ENCODE measurements around the gene ADGRV1. TPM values are rescaled to one million over a fixed set of nuclear protein-coding genes. Genes with fewer than 3 reads are reported as not detected.
A peak's percentile ranks its signal among the peaks of the same experiment; 100 is the strongest.

The ADGRV1 gene
- total RNA-seq, 1 experiment from 2014 or later: 64.8 TPM

- H3K23me2 ChIP-seq (ENCODE audit: insufficient read length, low read depth, low read length, poor library complexity, severe bottlenecking): no peaks in the 10 kb centered on the region
- Mint-ChIP-seq H3K27me3 (ENCODE audit: low read depth) (no peaks in the 10 kb centered on the region), H3K4me1 (peaks cover 0 to 5% of the 10 kb centered on the region in 2 experiments; a peak in 1 of 4 replicates), H3K27ac (peak overlapping the region in 2 of 3 experiments; percentile 22 to 32; a peak in 3 of 7 replicates), H3K4me3 (no peak overlapping the region), H3K9me3 (no peaks in the 10 kb centered on the region), H3K36me3 (ENCODE audit: insufficient read depth in 1 of 3, low read depth in 3 of 3) (peaks cover 0 to 2% (median 0%) of the 10 kb centered on the region in 3 experiments; a peak in 1 of 7 replicates)
- no peak for TF ChIP-seq CTCF (conservative IDR thresholded peaks at IDR 0.05)
- H2BK120ac ChIP-seq (ENCODE audit: low read depth, low read length, poor library complexity, severe bottlenecking): no peak overlapping the region
- H3K9ac ChIP-seq (ENCODE audit: extremely low read depth, insufficient read length, low read length): no peak overlapping the region
- H3K23ac ChIP-seq (ENCODE audit: insufficient read length, low read depth, low read length): no peak overlapping the region
- no CpG with 5 or more reads among the region's 2 CpGs for WGBS (ENCODE audit: extremely low coverage, insufficient read length, low lambda C conversion rate)
- no peak overlapping the region for H2AFZ ChIP-seq (ENCODE audit: low read length)
- no peak overlapping the region for H4K8ac ChIP-seq (replicated peaks; ENCODE audit: insufficient read length, low read depth, low read length)
- H3K18ac ChIP-seq (ENCODE audit: insufficient read length, low read depth, low read length): no peak overlapping the region
- H3K27me3 ChIP-seq (ENCODE audit: insufficient read depth, low read length): no peaks in the 10 kb centered on the region
- no peaks in the 10 kb centered on the region for H3K9me3 ChIP-seq (ENCODE audit: control insufficient read depth, low read depth, low read length)
- H3K4me2 ChIP-seq (ENCODE audit: insufficient read depth, insufficient read length, low read length): no peak overlapping the region
- H4K91ac ChIP-seq (ENCODE audit: insufficient read length, low read depth, low read length): no peak overlapping the region
- H3K4me1 ChIP-seq (ENCODE audit: insufficient read depth, low read length): no peaks in the 10 kb centered on the region
- no peak overlapping the region for H2BK15ac ChIP-seq (ENCODE audit: low read depth, low read length)
- H4K20me1 ChIP-seq (ENCODE audit: control insufficient read depth, insufficient read depth, insufficient read length): no peaks in the 10 kb centered on the region
- no peak overlapping the region for H3K14ac ChIP-seq (ENCODE audit: insufficient read depth, low read length)
- no peak overlapping the region for H4K5ac ChIP-seq (ENCODE audit: insufficient read length, low read depth, low read length)
- H2BK12ac ChIP-seq (ENCODE audit: insufficient read length, low read depth, low read length): no peak overlapping the region
- no peak overlapping the region for H3K27ac ChIP-seq (ENCODE audit: insufficient read length, low read depth, low read length)
- DNase-seq: no peak
- no peak overlapping the region for H3K4ac ChIP-seq (ENCODE audit: low read depth, low read length)
- no peaks in the 10 kb centered on the region for H3K79me2 ChIP-seq (ENCODE audit: insufficient read depth, low read length)
- H2BK20ac ChIP-seq (ENCODE audit: low read depth, low read length, poor library complexity, severe bottlenecking): no peak overlapping the region
- H2BK5ac ChIP-seq (ENCODE audit: insufficient read length, low read length): no peak overlapping the region
- no peak overlapping the region for H2AK5ac ChIP-seq (ENCODE audit: insufficient read length, low read length)
- no peaks in the 10 kb centered on the region for H3K79me1 ChIP-seq (ENCODE audit: insufficient read depth, low read depth, low read length, poor library complexity, severe bottlenecking)
- H3K56ac ChIP-seq (ENCODE audit: insufficient read length, low read depth, low read length): no peak overlapping the region
- H3T11ph ChIP-seq (ENCODE audit: low read length): no peak overlapping the region
These were observed 556.1 kb downstream of the ADGRV1 start for GRCh38 chr5:91114658-91115057.

All from H9 (cell line).